Activated CD4-positive, alpha-beta T cell treated with anti-CD3 and anti-CD28 coated beads, Interleukin-2, amount 10 ng/mL, durations not matched to agents 7 days and 5 days (primary cell): ENCODE results near the gene ZNF343. TPM values are rescaled to one million over a fixed set of nuclear protein-coding genes. Genes with fewer than 3 reads are reported as not detected.
"Not testable (repeated sequence)": the region's sequence is repeated elsewhere in the genome, so short reads cannot be mapped to it uniquely, and the experiment has no call there.

Experiments used
- CTCF ChIA-PET: fragments of 350-600 bp; sonication (Branson Sonifier 250); formaldehyde crosslinking; loops from one replicate; lab custom pipeline; 2021; ENCODE audit warnings: antibody characterized with exemption; lab: Charles Lee
- POLR2A ChIA-PET: fragments of 350-600 bp; sonication (Branson Sonifier 250); formaldehyde crosslinking; loops from one replicate; lab custom pipeline; 2021; ENCODE audit warnings: antibody characterized with exemption; lab: Charles Lee
- DNase-seq: peaks from one replicate; pipeline ENCODE4 v3.0.0-alpha.2; 2020
- H3K27ac Mint-ChIP-seq: one replicate; pipeline ENCODE4 v1.8.0; 2021; ENCODE audit warnings: mild to moderate bottlenecking, moderate library complexity, mixed read lengths
- H3K27me3 Mint-ChIP-seq: one replicate; pipeline ENCODE4 v1.8.0; 2021; ENCODE audit warnings: mixed read lengths
- H3K36me3 Mint-ChIP-seq: one replicate; pipeline ENCODE4 v1.8.0; 2021; ENCODE audit warnings: low read depth, mixed read lengths
- H3K4me1 Mint-ChIP-seq: one replicate; pipeline ENCODE4 v1.8.0; 2021; ENCODE audit warnings: mixed read lengths
- H3K4me3 Mint-ChIP-seq: one replicate; pipeline ENCODE4 v1.8.0; 2021; ENCODE audit warnings: mild to moderate bottlenecking, moderate library complexity, mixed read lengths
- H3K9me3 Mint-ChIP-seq: one replicate; pipeline ENCODE4 v1.8.0; 2021; ENCODE audit warnings: mixed read lengths
- total RNA-seq, 2 experiments: library from RNA; stranded (reverse); gene quantifications; one replicate each; pipeline ENCODE4 v1.2.3, GENCODE V29; 2021

The ZNF343 gene
- total RNA-seq, 2 experiments from 2014 or later: 8.9 to 9.3 TPM

DNA sequence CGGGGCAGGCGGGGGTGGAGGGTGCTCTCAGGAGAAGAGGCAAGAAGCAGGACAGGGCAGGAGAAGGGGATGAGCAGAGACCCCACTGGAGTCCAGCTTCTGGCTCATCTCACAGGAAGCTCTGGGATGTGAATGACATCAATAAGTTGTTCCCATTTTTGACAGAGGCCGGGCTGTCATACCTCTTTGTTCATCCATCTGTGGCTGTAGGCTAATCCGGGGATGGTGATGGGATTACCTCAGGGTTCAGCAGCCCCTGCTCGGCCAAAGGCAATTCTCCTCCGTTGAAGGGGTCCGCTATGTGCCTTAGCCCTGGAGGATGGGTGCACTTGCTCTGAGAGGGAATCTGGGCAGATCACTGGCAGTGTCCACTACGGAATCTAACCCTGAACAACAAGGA, 24.4 kb upstream of the ZNF343 start:
- no peak overlapping the region for H3K27ac Mint-ChIP-seq
- ChIA-PET CTCF (no interaction called here), POLR2A (no interaction called here)
- H3K4me3 Mint-ChIP-seq: no peak overlapping the region
- no peaks in the 10 kb centered on the region for H3K9me3 Mint-ChIP-seq
- H3K4me1 Mint-ChIP-seq: peaks cover 8% of the 10 kb centered on the region
- H3K27me3 Mint-ChIP-seq: peaks cover 7% of the 10 kb centered on the region
- H3K36me3 Mint-ChIP-seq: no peaks in the 10 kb centered on the region
- no peak for DNase-seq

DNA sequence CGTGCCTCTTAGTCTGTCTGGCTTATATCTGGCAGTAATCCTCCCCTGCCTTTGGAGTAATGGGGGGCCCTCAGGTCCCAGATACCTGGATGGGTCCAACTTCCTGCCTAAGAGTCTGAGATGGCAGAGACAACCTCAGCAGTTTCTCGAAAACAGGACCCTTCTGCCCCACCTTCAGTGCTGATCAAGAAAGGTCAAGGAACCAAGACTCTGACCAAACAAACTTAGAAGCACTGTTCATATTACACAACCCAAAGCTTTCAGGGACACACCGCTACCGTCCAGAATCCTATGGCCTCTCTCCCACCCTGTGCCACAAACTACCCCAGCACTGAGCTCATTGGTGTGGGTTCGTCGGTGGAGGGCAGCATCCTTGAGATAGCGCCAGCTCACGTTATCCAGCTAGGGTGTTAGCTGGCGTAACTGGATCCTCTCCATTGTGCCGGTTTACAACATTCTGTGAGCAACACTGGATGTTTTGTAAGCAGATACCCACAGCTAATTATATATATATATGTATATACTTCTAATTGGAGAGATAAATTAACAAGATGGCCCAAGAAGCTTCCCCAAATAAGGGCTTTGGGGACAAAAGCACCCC, 20.1 kb upstream of the ZNF343 start:
- H3K27me3 Mint-ChIP-seq: peaks cover 7% of the 10 kb centered on the region
- H3K4me1 Mint-ChIP-seq: peaks cover 19% of the 10 kb centered on the region
- ChIA-PET POLR2A (no interaction called here), CTCF (interaction anchor here (0.6 to 1.2 kb wide), 3 partner anchors 9 to 1339 kb away, joined by 3 to 4 read pairs (median 4); no protein-coding TSS in a partner anchor)
- no peak for DNase-seq
- no peaks in the 10 kb centered on the region for H3K9me3 Mint-ChIP-seq
- no peak overlapping the region for H3K27ac Mint-ChIP-seq
- H3K36me3 Mint-ChIP-seq: no peaks in the 10 kb centered on the region
- H3K4me3 Mint-ChIP-seq: no peak overlapping the region

DNA sequence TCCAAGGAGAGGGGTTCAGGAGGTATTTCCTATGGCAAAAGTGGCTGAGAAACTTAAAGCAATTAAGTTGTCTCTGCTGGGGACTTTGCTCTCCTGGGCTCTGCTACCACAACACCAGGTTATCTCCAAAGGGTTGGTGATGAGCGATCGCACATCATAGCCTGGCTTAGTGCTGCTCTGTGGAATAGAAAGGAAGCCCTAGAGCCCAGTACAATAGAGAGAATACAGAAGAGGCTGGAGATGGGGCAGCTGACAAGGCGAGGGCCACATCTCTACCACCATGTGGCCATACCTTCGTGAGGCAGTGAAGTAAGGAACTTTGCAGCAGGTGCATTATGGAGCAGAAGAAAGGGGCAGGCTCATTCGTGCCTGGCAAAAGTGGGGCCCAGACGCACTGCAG, 19.0 kb upstream of the ZNF343 start:
- Mint-ChIP-seq H3K4me3 (no peak overlapping the region), H3K9me3 (no peaks in the 10 kb centered on the region), H3K27ac (no peak overlapping the region), H3K4me1 (peaks cover 24% of the 10 kb centered on the region), H3K27me3 (peaks cover 3% of the 10 kb centered on the region), H3K36me3 (no peaks in the 10 kb centered on the region)
- POLR2A ChIA-PET: no interaction called here
- DNase-seq: no peak
- CTCF ChIA-PET: no interaction called here

DNA sequence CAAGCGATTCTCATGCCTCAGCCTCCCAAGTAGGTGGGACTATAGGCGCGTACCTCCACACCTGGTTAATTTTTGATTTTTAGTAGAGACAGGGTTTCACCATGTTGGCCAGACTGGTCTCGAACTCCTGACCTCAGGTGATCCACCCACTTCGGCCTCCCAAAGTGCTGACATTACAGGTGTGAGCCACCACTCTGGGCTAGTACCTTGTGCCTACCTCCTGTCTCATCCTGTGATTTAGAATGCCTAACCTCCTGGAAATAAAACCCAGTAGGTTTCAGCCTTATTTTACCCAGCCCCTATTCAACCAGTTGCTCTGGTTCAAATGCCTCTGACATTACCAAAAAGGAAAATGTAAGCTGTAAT, 17.5 kb upstream of the ZNF343 start:
- H3K4me3 Mint-ChIP-seq, H3K27me3 Mint-ChIP-seq, H3K36me3 Mint-ChIP-seq, DNase-seq, CTCF ChIA-PET, H3K9me3 Mint-ChIP-seq, H3K27ac Mint-ChIP-seq, POLR2A ChIA-PET: not testable (repeated sequence)
- H3K4me1 Mint-ChIP-seq: peaks cover 28% of the 10 kb centered on the region

DNA sequence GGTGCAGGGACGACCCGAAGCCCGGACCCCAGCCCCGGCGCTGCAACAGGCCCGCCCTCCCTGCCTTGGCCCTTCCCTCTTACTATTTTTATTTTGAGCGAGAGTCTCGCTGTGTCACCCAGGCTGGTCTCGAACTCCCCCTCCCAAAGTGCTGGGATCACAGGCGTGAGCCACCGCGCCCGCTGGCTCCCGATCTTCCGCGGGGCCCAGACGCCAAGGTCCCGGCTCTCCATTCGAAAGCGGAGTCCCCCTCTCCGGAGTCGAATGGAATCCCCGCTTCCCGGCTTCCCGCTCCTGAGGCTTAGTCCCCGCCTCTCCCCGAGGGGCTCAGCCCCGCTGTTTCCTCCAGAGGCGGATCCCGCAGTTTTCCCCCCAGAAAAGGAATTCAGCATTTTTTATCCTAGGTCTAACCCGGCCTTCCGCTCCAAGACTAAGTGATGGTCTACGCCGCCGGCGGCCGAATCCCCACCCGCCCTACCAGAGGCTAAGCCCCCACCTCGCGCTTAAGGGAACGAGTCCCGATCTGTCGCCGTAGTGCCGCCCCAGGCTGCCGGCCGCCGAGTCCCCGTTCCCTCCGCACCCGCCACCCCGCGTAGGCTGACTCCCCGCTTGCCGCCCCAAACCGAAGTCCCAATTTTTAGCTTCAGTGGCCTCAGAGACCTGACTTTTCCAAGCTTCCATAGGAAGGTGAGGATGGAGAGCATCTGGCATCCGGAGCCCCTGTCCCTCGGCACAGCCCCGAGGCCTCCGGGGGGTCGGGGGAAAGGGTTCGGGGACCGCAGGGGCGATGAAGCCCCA, 16.2 kb upstream of the ZNF343 start:
- peak overlapping the region; percentile 81 for H3K4me3 Mint-ChIP-seq
- POLR2A ChIA-PET: interaction anchor here (0.7 kb wide), 1 partner anchor 127 kb away, joined by 4 read pairs; no protein-coding TSS in a partner anchor
- peaks cover 3% of the 10 kb centered on the region for H3K27me3 Mint-ChIP-seq
- CTCF ChIA-PET: interaction anchor here (0.8 to 2.3 kb wide), 7 partner anchors 10 to 139 kb away, joined by 3 to 19 read pairs (median 7); partner anchors contain the start of genes IDH3B, SNRPB and ZNF343
- peak overlapping the region; percentile 83 for H3K27ac Mint-ChIP-seq
- peak; percentile 33 for DNase-seq
- no peaks in the 10 kb centered on the region for H3K36me3 Mint-ChIP-seq
- peaks cover 29% of the 10 kb centered on the region for H3K4me1 Mint-ChIP-seq
- H3K9me3 Mint-ChIP-seq: no peaks in the 10 kb centered on the region

DNA sequence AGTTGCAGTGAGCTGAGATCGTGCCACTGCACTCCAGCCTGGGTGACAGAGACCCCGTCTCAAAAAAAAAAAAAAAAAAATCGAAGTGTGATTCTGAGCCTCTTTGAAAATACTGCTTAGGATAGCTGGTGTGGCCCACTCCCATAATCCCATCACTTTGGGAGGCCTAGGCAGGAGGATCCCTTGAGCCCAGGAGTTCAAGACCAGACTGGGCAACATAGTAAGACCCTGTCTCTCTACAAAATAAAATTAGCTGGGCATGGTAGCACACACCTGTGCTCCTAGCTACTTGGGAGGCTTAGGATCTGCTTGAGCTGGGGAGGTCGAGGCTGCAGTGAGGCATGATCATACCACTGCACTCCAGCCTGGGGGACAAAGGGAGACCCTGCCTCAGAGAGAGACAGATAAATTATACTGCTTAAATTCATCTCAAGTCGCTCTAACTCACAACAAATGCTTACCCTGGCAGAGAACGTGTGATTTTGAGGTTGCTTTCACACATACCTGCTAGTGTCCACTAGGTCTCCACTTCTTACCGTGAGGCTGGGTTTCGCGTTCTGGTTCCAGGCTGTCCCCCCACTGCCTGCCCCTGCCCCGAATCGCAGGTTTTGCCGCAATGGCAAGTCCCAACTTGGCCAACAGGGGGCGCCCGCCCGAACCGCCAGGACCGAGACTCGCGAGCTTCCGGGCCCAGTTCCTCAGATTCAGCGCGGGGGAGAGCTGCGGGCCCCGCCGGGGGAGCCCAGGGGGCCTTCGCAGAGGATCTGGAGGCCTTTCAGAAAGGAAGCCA, 15.4 kb upstream of the ZNF343 start:
- Mint-ChIP-seq H3K4me3 (peak overlapping the region; percentile 81), H3K36me3 (no peaks in the 10 kb centered on the region), H3K27me3 (peaks cover 4% of the 10 kb centered on the region), H3K4me1 (peaks cover 26% of the 10 kb centered on the region), H3K9me3 (no peaks in the 10 kb centered on the region), H3K27ac (peak overlapping the region; percentile 83)
- CTCF ChIA-PET: interaction anchor here (0.7 to 2.3 kb wide), 10 partner anchors 9 to 1419 kb away, joined by 3 to 19 read pairs (median 5); partner anchors contain the start of genes IDH3B, NOP56, SNRPB and ZNF343
- peak; percentile 91 for DNase-seq
- POLR2A ChIA-PET: interaction anchor here (0.7 kb wide), 1 partner anchor 128 kb away, joined by 4 read pairs; no protein-coding TSS in a partner anchor

DNA sequence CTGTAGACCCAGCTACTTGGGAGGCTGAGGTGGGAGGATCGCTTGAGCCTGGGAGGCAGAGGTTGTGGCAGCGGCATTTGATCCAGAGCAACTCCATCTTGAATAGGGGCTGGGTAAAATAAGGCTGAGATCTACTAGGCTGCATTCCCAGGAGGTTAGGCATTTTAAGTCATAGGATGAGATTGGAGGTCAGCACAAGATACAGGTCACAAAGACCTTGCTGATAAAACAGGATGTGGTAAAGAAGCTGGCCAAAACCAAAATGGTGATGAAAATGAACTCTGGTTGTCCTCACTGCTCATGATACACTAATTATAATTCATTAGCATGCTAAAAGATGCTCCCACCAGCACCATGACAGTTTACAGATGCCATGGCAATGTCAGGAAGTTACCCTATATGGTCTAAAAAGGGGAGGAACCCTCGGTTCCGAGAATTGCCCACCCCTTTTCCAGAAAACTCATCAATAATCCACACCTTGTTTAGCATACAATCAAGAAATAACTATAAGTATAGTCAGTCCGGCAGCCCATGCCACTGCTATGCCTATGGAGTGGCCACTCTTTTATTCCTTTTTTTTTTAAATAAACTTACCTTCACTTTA, 14.2 kb upstream of the ZNF343 start:
- H3K4me3 Mint-ChIP-seq, H3K9me3 Mint-ChIP-seq, H3K27ac Mint-ChIP-seq, DNase-seq, POLR2A ChIA-PET, H3K36me3 Mint-ChIP-seq: not testable (repeated sequence)
- Mint-ChIP-seq H3K4me1 (peaks cover 26% of the 10 kb centered on the region), H3K27me3 (peaks cover 11% of the 10 kb centered on the region)
- CTCF ChIA-PET: interaction anchor here (0.6 to 3.8 kb wide), 12 partner anchors 9 to 130 kb away, joined by 3 to 35 read pairs (median 4); partner anchors contain the start of genes NOP56, SNRPB and ZNF343

DNA sequence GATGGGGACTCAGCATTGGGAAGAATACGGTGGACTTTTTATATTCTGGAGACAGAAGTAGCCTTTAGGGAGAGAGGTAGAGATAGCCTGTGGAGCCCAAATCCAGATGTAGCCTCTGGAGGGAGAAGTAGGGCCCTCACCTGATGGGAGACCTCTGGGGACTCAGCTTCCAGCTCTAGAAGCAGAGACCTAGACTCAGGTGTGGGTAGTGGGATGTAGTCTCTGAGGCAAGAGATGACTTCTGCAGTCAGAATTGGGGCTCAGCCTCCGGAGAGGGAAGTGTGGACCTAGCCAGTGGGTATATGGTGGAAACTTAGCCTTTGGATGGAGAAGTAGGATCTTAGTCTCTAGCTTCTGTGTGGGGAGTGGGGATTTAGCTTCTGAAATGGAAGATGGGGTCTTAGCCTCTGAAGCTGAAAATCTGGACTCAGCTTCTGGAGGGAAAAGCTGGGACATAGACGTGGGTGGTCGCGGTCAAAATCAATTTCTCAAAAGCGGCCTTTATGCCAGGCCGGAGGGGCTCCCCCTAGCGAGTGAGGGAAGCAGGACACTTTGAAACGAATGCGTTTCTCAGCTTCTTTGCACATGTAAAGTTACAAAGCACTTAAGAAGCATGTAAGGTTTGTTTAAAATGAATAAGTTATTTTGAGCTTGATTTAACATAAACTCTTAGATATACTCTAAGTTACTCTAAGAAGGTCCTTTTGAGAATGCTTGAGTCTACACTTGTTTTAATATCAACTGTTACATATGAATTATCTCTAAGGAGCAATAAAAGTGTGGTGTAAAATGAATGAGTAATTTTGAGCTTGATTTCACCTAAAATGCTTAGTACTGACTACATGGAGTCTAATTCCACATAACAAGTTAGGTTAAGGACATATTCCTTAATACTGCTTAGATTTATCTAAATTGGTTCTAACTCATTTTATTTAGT, 12.9 kb upstream of the ZNF343 start:
- Mint-ChIP-seq H3K27me3 (peaks cover 11% of the 10 kb centered on the region), H3K27ac (no peak overlapping the region), H3K4me3 (no peak overlapping the region), H3K4me1 (peaks cover 26% of the 10 kb centered on the region), H3K9me3 (no peaks in the 10 kb centered on the region), H3K36me3 (no peaks in the 10 kb centered on the region)
- ChIA-PET POLR2A (interaction anchor here (1.0 kb wide), 1 partner anchor 131 kb away, joined by 3 read pairs; the partner anchor contains the start of gene NOP56), CTCF (interaction anchor here (0.9 to 3.8 kb wide), 14 partner anchors 7 to 130 kb away, joined by 3 to 35 read pairs (median 4); partner anchors contain the start of genes NOP56, SNRPB and ZNF343)
- peak; percentile 55 for DNase-seq

DNA sequence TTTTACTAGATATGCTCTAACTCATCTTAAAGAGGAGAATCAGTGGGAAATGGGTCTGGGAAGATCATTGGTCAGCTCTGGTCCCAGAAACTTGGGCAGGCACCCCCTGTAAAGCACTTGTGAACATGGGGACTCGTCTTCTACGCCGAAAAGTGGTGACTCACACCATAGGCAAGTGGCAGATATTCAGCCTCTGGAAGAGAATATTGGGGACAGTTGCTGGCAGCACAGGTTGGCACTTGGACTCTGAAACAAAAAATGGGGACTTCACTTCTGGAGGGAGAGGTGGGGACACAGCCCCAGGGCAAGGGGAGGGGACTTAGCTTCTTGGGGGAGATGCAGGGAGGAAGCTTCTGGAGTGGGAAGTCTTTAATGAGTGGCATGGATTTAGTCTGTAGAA, 11.9 kb upstream of the ZNF343 start:
- ChIA-PET POLR2A (interaction anchor here (0.6 kb wide), 1 partner anchor 126 kb away, joined by 5 read pairs; no protein-coding TSS in a partner anchor), CTCF (interaction anchor here (0.5 to 3.8 kb wide), 6 partner anchors 8 to 748 kb away, joined by 3 to 35 read pairs (median 4); partner anchors contain the start of genes NOP56, SNRPB and ZNF343)
- no peak overlapping the region for H3K27ac Mint-ChIP-seq
- H3K4me1 Mint-ChIP-seq: peaks cover 23% of the 10 kb centered on the region
- no peak for DNase-seq
- peaks cover 11% of the 10 kb centered on the region for H3K27me3 Mint-ChIP-seq
- H3K36me3 Mint-ChIP-seq: no peaks in the 10 kb centered on the region
- H3K9me3 Mint-ChIP-seq: no peaks in the 10 kb centered on the region
- H3K4me3 Mint-ChIP-seq: no peak overlapping the region

DNA sequence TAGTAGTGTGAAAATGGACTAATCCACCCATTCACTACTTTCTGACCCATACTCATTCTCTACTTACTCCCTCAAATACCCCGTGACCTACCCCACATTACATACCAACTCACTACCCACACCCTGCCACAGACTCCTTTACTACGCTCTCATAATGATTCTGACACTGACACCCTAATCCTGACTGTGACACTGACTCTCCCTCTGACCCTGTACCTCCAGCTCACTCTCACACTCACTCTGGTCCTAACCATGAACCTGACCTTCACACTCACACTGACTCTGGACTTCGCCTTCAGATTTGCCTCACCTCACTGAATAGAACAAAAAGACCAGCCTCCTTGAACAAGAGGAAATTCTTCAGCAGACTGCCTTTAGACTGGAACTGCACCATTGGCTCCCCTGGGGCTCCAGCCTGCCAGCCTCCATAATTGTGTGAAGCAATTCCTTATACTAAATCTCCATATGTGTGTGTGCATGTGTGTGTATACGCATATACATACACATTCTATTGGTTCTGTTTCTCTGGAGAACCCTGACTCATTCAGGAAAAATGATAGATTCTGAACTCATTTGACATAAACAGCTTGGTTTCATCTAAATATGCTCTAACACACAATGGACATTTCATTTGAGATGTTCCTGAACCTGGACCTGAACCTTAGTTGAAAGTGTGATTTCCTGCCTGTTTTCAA, 10.5 kb upstream of the ZNF343 start:
- ChIA-PET POLR2A (interaction anchor here (0.5 kb wide), 1 partner anchor 23 kb away, joined by 10 read pairs; no protein-coding TSS in a partner anchor), CTCF (interaction anchor here (1.4 to 3.8 kb wide), 3 partner anchors 10 to 49 kb away, joined by 3 to 35 read pairs (median 4); partner anchors contain the start of genes SNRPB and ZNF343)
- Mint-ChIP-seq H3K27ac (no peak overlapping the region), H3K4me1 (peaks cover 19% of the 10 kb centered on the region), H3K36me3 (no peaks in the 10 kb centered on the region), H3K4me3 (no peak overlapping the region), H3K27me3 (peaks cover 15% of the 10 kb centered on the region), H3K9me3 (no peaks in the 10 kb centered on the region)
- no peak for DNase-seq

DNA sequence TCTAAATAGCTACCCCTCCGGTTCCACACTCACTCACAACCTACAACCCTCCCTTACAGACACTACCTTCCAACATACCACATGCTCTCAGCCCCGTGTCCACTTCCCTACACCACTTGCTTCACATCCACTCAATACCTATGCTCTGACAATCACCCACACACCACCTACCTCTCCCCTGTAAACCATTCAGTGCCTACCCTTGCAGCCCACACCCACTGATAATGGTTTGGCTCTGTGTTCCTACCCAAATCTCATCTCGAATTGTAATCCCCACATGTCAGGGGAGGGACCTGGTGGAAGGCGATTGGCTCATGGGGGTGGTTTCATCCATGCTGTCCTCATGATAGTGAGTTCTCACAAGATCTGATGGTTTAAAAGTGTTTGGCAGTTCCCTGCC, 9.8 kb upstream of the ZNF343 start:
- peaks cover 22% of the 10 kb centered on the region for H3K27me3 Mint-ChIP-seq
- ChIA-PET POLR2A (no interaction called here), CTCF (no interaction called here)

More for the DNA sequence above, 9.8 kb upstream of the ZNF343 start:
- Mint-ChIP-seq H3K9me3 (no peaks in the 10 kb centered on the region), H3K36me3 (no peaks in the 10 kb centered on the region), H3K4me1 (peaks cover 15% of the 10 kb centered on the region), H3K4me3 (no peak overlapping the region), H3K27ac (no peak overlapping the region)
- DNase-seq: no peak
